Globus pallidus (tissue), 1 donor: ENCODE data around the gene VWA8.

Experiments used
- DNase-seq: peaks from one replicate; pipeline ENCODE4 v3.0.0-alpha.2; 2015; ENCODE audit warnings: low spot score

Gene VWA8

GRCh38 chr13:41802684-41803444, 158.0 kb downstream of the VWA8 start:
- DNase-seq: no peak

- DNase-seq: no peak
These were observed 158.7 kb downstream of the VWA8 start for GRCh38 chr13:41802043-41802683.

GRCh38 chr13:41791056-41791455, 169.9 kb downstream of the VWA8 start:
- DNase-seq: no peak

- DNase-seq: no peak
These were observed 172.4 kb downstream of the VWA8 start for GRCh38 chr13:41788552-41788951.

- DNase-seq: peak; percentile 43
These were observed 175.3 kb downstream of the VWA8 start for GRCh38 chr13:41785402-41786172.

GRCh38 chr13:41782086-41782485, 178.8 kb downstream of the VWA8 start:
- peak; percentile 86 for DNase-seq

GRCh38 chr13:41780715-41781706, 179.9 kb downstream of the VWA8 start:
- no peak for DNase-seq

- no peak for DNase-seq
These were observed 185.7 kb downstream of the VWA8 start for GRCh38 chr13:41775251-41775650.

- no peak for DNase-seq
These were observed 186.2 kb downstream of the VWA8 start for GRCh38 chr13:41774605-41775218.

- no peak for DNase-seq
These were observed 193.1 kb downstream of the VWA8 start for GRCh38 chr13:41767801-41768200.

- DNase-seq: no peak
These were observed 194.5 kb downstream of the VWA8 start for GRCh38 chr13:41766439-41766838.

GRCh38 chr13:41765813-41766212, 195.1 kb downstream of the VWA8 start:
- DNase-seq: no peak

- no peak for DNase-seq
These were observed 195.9 kb downstream of the VWA8 start for GRCh38 chr13:41765020-41765419.

- no peak for DNase-seq
These were observed 196.4 kb downstream of the VWA8 start for GRCh38 chr13:41764558-41764957.

- no peak for DNase-seq
These were observed 197.1 kb downstream of the VWA8 start for GRCh38 chr13:41763782-41764181.

GRCh38 chr13:41762796-41763195, 198.1 kb downstream of the VWA8 start:
- no peak for DNase-seq

GRCh38 chr13:41756198-41756880, 204.6 kb downstream of the VWA8 start:
- DNase-seq: no peak

- DNase-seq: no peak
These were observed 209.0 kb downstream of the VWA8 start for GRCh38 chr13:41751734-41752445.

GRCh38 chr13:41751277-41751676, 209.6 kb downstream of the VWA8 start:
- no peak for DNase-seq

- no peak for DNase-seq
These were observed 214.7 kb downstream of the VWA8 start for GRCh38 chr13:41746259-41746658.
